ENCODE data around the gene DNAJC16. TPM values are rescaled to one million over a fixed set of nuclear protein-coding genes. Genes with fewer than 3 reads are reported as not detected.

The DNAJC16 gene
- total RNA-seq, 1 experiment from 2014 or later = 20.7 TPM

DNA sequence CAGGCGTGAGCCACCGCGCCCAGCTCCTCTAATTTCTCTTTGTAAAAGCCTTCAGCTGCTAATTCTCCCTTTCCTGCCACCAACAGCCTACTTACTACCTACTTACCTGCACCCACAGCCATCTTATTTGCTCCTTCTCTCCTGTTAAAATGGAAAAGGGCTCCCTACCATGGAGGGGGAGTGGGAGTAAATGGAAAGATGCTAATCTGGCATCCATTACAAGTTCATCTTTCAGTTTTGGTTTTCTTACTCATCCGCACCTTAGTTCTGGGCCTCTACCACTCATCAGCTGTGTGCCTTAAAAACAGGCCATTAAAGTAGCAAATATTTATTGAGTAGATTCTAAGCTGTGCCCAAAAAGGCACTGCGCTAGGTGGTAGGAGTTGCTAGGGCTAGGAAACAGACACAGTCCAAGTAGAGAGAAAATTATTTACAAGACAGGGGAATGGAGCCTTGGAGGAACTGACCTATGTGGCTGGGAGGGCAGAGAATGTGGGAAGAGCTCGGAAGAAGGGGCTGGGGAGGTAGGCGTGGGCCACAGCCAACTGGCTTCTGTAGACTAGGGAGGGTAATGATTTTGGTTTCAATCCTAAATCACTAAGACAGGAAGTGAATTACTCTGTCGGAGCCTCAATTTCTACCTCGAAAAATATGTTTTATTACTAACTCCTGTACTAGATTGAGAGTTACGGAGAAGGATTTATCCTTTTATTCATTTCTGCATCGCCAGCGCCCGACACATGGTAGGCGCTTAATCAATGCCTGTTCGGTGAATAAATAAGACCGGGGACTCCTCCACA is 89.9 kb downstream of the DNAJC16 start:
- H2BK12ac ChIP-seq (ENCODE audit: insufficient read length, low read depth, low read length) = no peak overlapping the region
- H3K36me3 Mint-ChIP-seq (ENCODE audit: insufficient read depth in 1 of 3, low read depth in 3 of 3) = peaks cover 0 to 3% (median 2%) of the 10 kb centered on the region in 3 experiments; a peak in 4 of 7 replicates
- no peak overlapping the region for H2AK5ac ChIP-seq (ENCODE audit: insufficient read length, low read length)
- H3K27ac Mint-ChIP-seq = peak overlapping the region; percentile 38 to 81 (median 76); a peak in 6 of 7 replicates
- H4K91ac ChIP-seq (ENCODE audit: insufficient read length, low read depth, low read length) = no peak overlapping the region
- H2AFZ ChIP-seq (ENCODE audit: low read length) = peak overlapping the region; percentile 79
- no peak overlapping the region for H3T11ph ChIP-seq (ENCODE audit: low read length)
- H3K27me3 Mint-ChIP-seq (ENCODE audit: low read depth) = no peaks in the 10 kb centered on the region
- peaks cover 29% of the 10 kb centered on the region; the same call in 1 of the 2 replicates for H3K79me2 ChIP-seq (ENCODE audit: insufficient read depth, low read length)
- H2BK5ac ChIP-seq (ENCODE audit: insufficient read length, low read length) = no peak overlapping the region
- peaks cover 6% of the 10 kb centered on the region for H3K23me2 ChIP-seq (ENCODE audit: insufficient read length, low read depth, low read length, poor library complexity, severe bottlenecking)
- no peak overlapping the region for H2BK20ac ChIP-seq (ENCODE audit: low read depth, low read length, poor library complexity, severe bottlenecking)
- no peaks in the 10 kb centered on the region for H3K9me3 Mint-ChIP-seq
- no peaks in the 10 kb centered on the region for H3K27me3 ChIP-seq (ENCODE audit: insufficient read depth, low read length)
- peak overlapping the region; percentile 49 for H3K9ac ChIP-seq (ENCODE audit: extremely low read depth, insufficient read length, low read length)
- TF ChIP-seq, protein P1, sequence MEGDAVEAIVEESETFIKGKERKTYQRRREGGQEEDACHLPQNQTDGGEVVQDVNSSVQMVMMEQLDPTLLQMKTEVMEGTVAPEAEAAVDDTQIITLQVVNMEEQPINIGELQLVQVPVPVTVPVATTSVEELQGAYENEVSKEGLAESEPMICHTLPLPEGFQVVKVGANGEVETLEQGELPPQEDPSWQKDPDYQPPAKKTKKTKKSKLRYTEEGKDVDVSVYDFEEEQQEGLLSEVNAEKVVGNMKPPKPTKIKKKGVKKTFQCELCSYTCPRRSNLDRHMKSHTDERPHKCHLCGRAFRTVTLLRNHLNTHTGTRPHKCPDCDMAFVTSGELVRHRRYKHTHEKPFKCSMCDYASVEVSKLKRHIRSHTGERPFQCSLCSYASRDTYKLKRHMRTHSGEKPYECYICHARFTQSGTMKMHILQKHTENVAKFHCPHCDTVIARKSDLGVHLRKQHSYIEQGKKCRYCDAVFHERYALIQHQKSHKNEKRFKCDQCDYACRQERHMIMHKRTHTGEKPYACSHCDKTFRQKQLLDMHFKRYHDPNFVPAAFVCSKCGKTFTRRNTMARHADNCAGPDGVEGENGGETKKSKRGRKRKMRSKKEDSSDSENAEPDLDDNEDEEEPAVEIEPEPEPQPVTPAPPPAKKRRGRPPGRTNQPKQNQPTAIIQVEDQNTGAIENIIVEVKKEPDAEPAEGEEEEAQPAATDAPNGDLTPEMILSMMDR (conservative IDR thresholded peaks at IDR 0.05) = no peak
- H3K4me1 Mint-ChIP-seq = peaks cover 19 to 23% of the 10 kb centered on the region in 2 experiments
- H4K8ac ChIP-seq (replicated peaks; ENCODE audit: insufficient read length, low read depth, low read length) = no peak overlapping the region
- no peaks in the 10 kb centered on the region for H4K20me1 ChIP-seq (ENCODE audit: control insufficient read depth, insufficient read depth, insufficient read length)
- WGBS (ENCODE audit: extremely low coverage, insufficient read length, low lambda C conversion rate) = no CpG with 5 or more reads among the region's 16 CpGs
- H3K9me3 ChIP-seq (ENCODE audit: control insufficient read depth, low read depth, low read length) = no peaks in the 10 kb centered on the region
- H3K27ac ChIP-seq (ENCODE audit: insufficient read length, low read depth, low read length) = no peak overlapping the region
- no peak overlapping the region for H3K56ac ChIP-seq (ENCODE audit: insufficient read length, low read depth, low read length)
- no peak overlapping the region for H2BK15ac ChIP-seq (ENCODE audit: low read depth, low read length)
- H3K4me1 ChIP-seq (ENCODE audit: insufficient read depth, low read length) = peaks cover 4% of the 10 kb centered on the region
- no peak overlapping the region for H3K18ac ChIP-seq (ENCODE audit: insufficient read length, low read depth, low read length)
- DNase-seq = peak; percentile 57
- H4K5ac ChIP-seq (ENCODE audit: insufficient read length, low read depth, low read length) = no peak overlapping the region
- H3K4me2 ChIP-seq (ENCODE audit: insufficient read depth, insufficient read length, low read length) = peak overlapping the region; percentile 65
- H3K14ac ChIP-seq (ENCODE audit: insufficient read depth, low read length) = no peak overlapping the region
- no peak overlapping the region for H2BK120ac ChIP-seq (ENCODE audit: low read depth, low read length, poor library complexity, severe bottlenecking)
- H3K79me1 ChIP-seq (ENCODE audit: insufficient read depth, low read depth, low read length, poor library complexity, severe bottlenecking) = no peaks in the 10 kb centered on the region
- no peak overlapping the region for H3K23ac ChIP-seq (ENCODE audit: insufficient read length, low read depth, low read length)
- H3K4me3 Mint-ChIP-seq = peak overlapping the region; percentile 88 to 98
- H3K4ac ChIP-seq (ENCODE audit: low read depth, low read length) = no peak overlapping the region

Measured in H9 (cell line).